ENCODE data around the gene COA7. TPM values are rescaled to one million over a fixed set of nuclear protein-coding genes. Genes with fewer than 3 reads are reported as not detected.

Gene COA7
- total and polyA plus RNA-seq, 2 of the 4 experiments (the other 2 are of a cell fraction) = 9.3 to 20.3 TPM

- H2AK5ac ChIP-seq (ENCODE audit: low read depth, low read length) = no peak overlapping the region
- ATAC-seq (ENCODE audit: low read depth) (no peak), DNase-seq (no peak)
- no peak overlapping the region for H2AK9ac ChIP-seq (replicated peaks; ENCODE audit: low read depth, low read length, poor library complexity)
- in situ Hi-C loops (cut with MboI; ENCODE audit: low sequenced_read_pairs) = no loop called here
- H2BK120ac ChIP-seq (ENCODE audit: low read depth, low read length) = no peak overlapping the region
- peaks cover 10% of the 10 kb centered on the region; the same call in 1 of the 2 replicates for H3K9me1 ChIP-seq (ENCODE audit: insufficient read depth, low read length)
- H3K9ac ChIP-seq (ENCODE audit: low read depth, low read length) = no peak overlapping the region
- ChIA-PET POLR2A (ENCODE audit: unreplicated experiment) (no interaction called here), CTCF (interaction anchor here (0.6 to 1.1 kb wide), 2 partner anchors 13 to 216 kb away, joined by 3 read pairs; no protein-coding TSS in a partner anchor)
- H3K23ac ChIP-seq (ENCODE audit: low read depth, low read length) = no peak overlapping the region
- TF ChIP-seq MAFK (IDR thresholded peaks at IDR 0.05; ENCODE audit: low read depth, low read length) (no peak), BHLHE40 (IDR thresholded peaks at IDR 0.05; ENCODE audit: low read depth, low read length) (no peak), MXI1 (IDR thresholded peaks at IDR 0.05; ENCODE audit: borderline replicate concordance, low read depth, low read length) (no peak), RAD21 (IDR thresholded peaks at IDR 0.05; ENCODE audit: low read length) (no peak), RFX5 (IDR thresholded peaks at IDR 0.05; ENCODE audit: low read depth, low read length) (no peak)
- TF ChIP-seq, protein P1, sequence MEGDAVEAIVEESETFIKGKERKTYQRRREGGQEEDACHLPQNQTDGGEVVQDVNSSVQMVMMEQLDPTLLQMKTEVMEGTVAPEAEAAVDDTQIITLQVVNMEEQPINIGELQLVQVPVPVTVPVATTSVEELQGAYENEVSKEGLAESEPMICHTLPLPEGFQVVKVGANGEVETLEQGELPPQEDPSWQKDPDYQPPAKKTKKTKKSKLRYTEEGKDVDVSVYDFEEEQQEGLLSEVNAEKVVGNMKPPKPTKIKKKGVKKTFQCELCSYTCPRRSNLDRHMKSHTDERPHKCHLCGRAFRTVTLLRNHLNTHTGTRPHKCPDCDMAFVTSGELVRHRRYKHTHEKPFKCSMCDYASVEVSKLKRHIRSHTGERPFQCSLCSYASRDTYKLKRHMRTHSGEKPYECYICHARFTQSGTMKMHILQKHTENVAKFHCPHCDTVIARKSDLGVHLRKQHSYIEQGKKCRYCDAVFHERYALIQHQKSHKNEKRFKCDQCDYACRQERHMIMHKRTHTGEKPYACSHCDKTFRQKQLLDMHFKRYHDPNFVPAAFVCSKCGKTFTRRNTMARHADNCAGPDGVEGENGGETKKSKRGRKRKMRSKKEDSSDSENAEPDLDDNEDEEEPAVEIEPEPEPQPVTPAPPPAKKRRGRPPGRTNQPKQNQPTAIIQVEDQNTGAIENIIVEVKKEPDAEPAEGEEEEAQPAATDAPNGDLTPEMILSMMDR (conservative IDR thresholded peaks at IDR 0.05; ENCODE audit: low read depth, low read length) = no peak
- no peak overlapping the region for H3K18ac ChIP-seq (ENCODE audit: low read depth, low read length)
- no peaks in the 10 kb centered on the region for H4K20me1 ChIP-seq (ENCODE audit: insufficient read depth, low read length)
- intact Hi-C loops (cut with micrococcal nuclease) = loop anchor here (5.0 kb wide), 1 partner anchor 133 kb away; no protein-coding TSS in a partner anchor
- no peak overlapping the region for H3K4me3 ChIP-seq (ENCODE audit: insufficient read depth, low read depth, low read length)
- H3K4me1 ChIP-seq (ENCODE audit: control insufficient read depth, insufficient read depth, low read length) = peaks cover 11% of the 10 kb centered on the region
- H2BK15ac ChIP-seq (ENCODE audit: low read depth, low read length) = no peak overlapping the region
- H3K27me3 ChIP-seq (ENCODE audit: control insufficient read depth, insufficient read depth, low read length) = peaks cover 4% of the 10 kb centered on the region; the same call in 1 of the 2 replicates
- no peak overlapping the region for H4K5ac ChIP-seq (ENCODE audit: low read depth, low read length)
- no TSS peak for BruUV-seq (replicated peaks)
- peak overlapping the region; percentile 26 for H2AFZ ChIP-seq (replicated peaks; ENCODE audit: low read length, poor library complexity)
- no peak overlapping the region for H3K27ac ChIP-seq (ENCODE audit: insufficient read depth, low read length)
- H2BK20ac ChIP-seq (ENCODE audit: low read depth, low read length) = no peak overlapping the region
- dilution Hi-C loops (cut with HindIII; ENCODE audit: low sequenced_read_pairs, unreplicated experiment) = no loop called here
- H3K56ac ChIP-seq (ENCODE audit: extremely low read depth, insufficient read depth, low read length) = no peak overlapping the region
- no peaks in the 10 kb centered on the region for H3K79me1 ChIP-seq (ENCODE audit: low read depth in 1 of 2, low read length in 2 of 2)
- H4K8ac ChIP-seq (ENCODE audit: low read depth in 2 of 2, low read length in 2 of 2) = no peak overlapping the region
- H3K4me2 ChIP-seq (ENCODE audit: low read depth, low read length) = no peak overlapping the region
- H3K9me3 ChIP-seq (ENCODE audit: control insufficient read depth, insufficient read depth, low read length) = no peaks in the 10 kb centered on the region
- H3K14ac ChIP-seq (replicated peaks; ENCODE audit: low read depth, low read length) = no peak overlapping the region
- no peak overlapping the region for H4K91ac ChIP-seq (ENCODE audit: insufficient read depth, low read depth, low read length)
- 80% methylated on average over 3 of the region's 8 CpGs; no CpG with 5 or more reads in 1 of the 2 experiments for WGBS, 2 experiments (ENCODE audit: extremely low coverage in 2 of 2, insufficient read length in 1 of 2)
- no peak overlapping the region; the same call in 1 of the 2 replicates for H3K4ac ChIP-seq (ENCODE audit: low read depth, low read length)
- no peak overlapping the region for H2BK5ac ChIP-seq (ENCODE audit: low read depth, low read length, poor library complexity, severe bottlenecking)
- no peaks in the 10 kb centered on the region for H3K36me3 ChIP-seq (ENCODE audit: control insufficient read depth, insufficient read depth, low read length)
Measured at GRCh38 chr1:52665006-52665941, 32.9 kb downstream of the COA7 start.
